Muscle of back (tissue), 11 donors: ENCODE results near the gene TMC7. TPM values are rescaled to one million over a fixed set of nuclear protein-coding genes. Genes with fewer than 3 reads are reported as not detected.
"Not testable (repeated sequence)": the region's sequence is repeated elsewhere in the genome, so short reads cannot be mapped to it uniquely, and the experiment has no call there.

Source experiments
- DNase-seq, 3 donors: peaks; one replicate each; pipeline versions ENCODE4 v3.0.0 to v3.0.0-alpha.2; 2013
- polyA plus RNA-seq, 10 donors: library from polyadenylated mRNA; unstranded; fragments of 120-200 nt; gene quantifications; one replicate each; pipeline ENCODE4 v1.2.1, GENCODE V29; 2013; ENCODE audit not compliant: insufficient read length in 10 of 10

TMC7 gene
- polyA plus RNA-seq, 10 donors = 0.99 to 2.6 (median 1.4) TPM

GRCh38 chr16:18979936-18980335 is 3.8 kb upstream of the TMC7 start:
- no peak for DNase-seq

- no peak for DNase-seq
Observed at GRCh38 chr16:18984435-18985005, 786 bp downstream of the TMC7 start.

- not testable (repeated sequence) for DNase-seq
Observed at GRCh38 chr16:18985256-18985655, 1.5 kb downstream of the TMC7 start.

GRCh38 chr16:18991731-18992130 is 8.0 kb downstream of the TMC7 start:
- DNase-seq = not testable (repeated sequence)

GRCh38 chr16:18993531-18993930 is 9.8 kb downstream of the TMC7 start:
- DNase-seq = not testable (repeated sequence)

GRCh38 chr16:18994181-18994580 is 10.4 kb downstream of the TMC7 start:
- not testable (repeated sequence) for DNase-seq

GRCh38 chr16:18995406-18995805 is 11.7 kb downstream of the TMC7 start:
- not testable (repeated sequence) for DNase-seq

GRCh38 chr16:18996536-18996935 is 12.8 kb downstream of the TMC7 start:
- DNase-seq = not testable (repeated sequence)

GRCh38 chr16:18997001-18997400 is 13.3 kb downstream of the TMC7 start:
- not testable (repeated sequence) for DNase-seq

GRCh38 chr16:18999045-18999393 is 15.3 kb downstream of the TMC7 start:
- DNase-seq = no peak

GRCh38 chr16:19001788-19002187 is 18.1 kb downstream of the TMC7 start:
- DNase-seq = no peak

GRCh38 chr16:19003935-19004334 is 20.2 kb downstream of the TMC7 start:
- no peak for DNase-seq

GRCh38 chr16:19005561-19006445 is 22.1 kb downstream of the TMC7 start:
- no peak for DNase-seq

- no peak for DNase-seq
Observed at GRCh38 chr16:19006446-19007315, 22.9 kb downstream of the TMC7 start.

- DNase-seq = no peak
Observed at GRCh38 chr16:19008245-19009169, 24.8 kb downstream of the TMC7 start.

GRCh38 chr16:19011169-19011731 is 27.5 kb downstream of the TMC7 start:
- DNase-seq = no peak

GRCh38 chr16:19014461-19014860 is 30.7 kb downstream of the TMC7 start:
- DNase-seq = no peak

- DNase-seq = no peak
Observed at GRCh38 chr16:19017179-19017578, 33.4 kb downstream of the TMC7 start.

- no peak for DNase-seq
Observed at GRCh38 chr16:19020689-19021088, 37.0 kb downstream of the TMC7 start.

- no peak for DNase-seq
Observed at GRCh38 chr16:19021747-19022146, 38.0 kb downstream of the TMC7 start.

- no peak for DNase-seq
Observed at GRCh38 chr16:19027416-19027815, 43.7 kb downstream of the TMC7 start.
